HG03354 (cell line): ENCODE results near the gene RIPK3.
"Not testable (repeated sequence)": the region's sequence is repeated elsewhere in the genome, so short reads cannot be mapped to it uniquely, and the experiment has no call there.

ENCODE experiments used
- ATAC-seq: cut with Tn5 transposase; IDR thresholded peaks from one replicate; pipeline ENCODE4 v1.9.1; 2021; ENCODE audit warnings: mild to moderate bottlenecking; ENCODE audit not compliant: unreplicated experiment, poor library complexity, severe bottlenecking

Gene RIPK3

GRCh38 chr14:24349742-24350141 is 10.0 kb upstream of the RIPK3 start:
- ATAC-seq = no peak

GRCh38 chr14:24348186-24348585 is 8.4 kb upstream of the RIPK3 start:
- no peak for ATAC-seq

- no peak for ATAC-seq
Observed at GRCh38 chr14:24347134-24347533, 7.3 kb upstream of the RIPK3 start.

GRCh38 chr14:24343795-24344660 is 4.2 kb upstream of the RIPK3 start:
- no peak for ATAC-seq

GRCh38 chr14:24342889-24343288 is 3.1 kb upstream of the RIPK3 start:
- ATAC-seq = no peak

- ATAC-seq = no peak
Observed at GRCh38 chr14:24340606-24341005, 815 bp upstream of the RIPK3 start.

- no peak for ATAC-seq
Observed at GRCh38 chr14:24338843-24339242, 948 bp downstream of the RIPK3 start.

GRCh38 chr14:24337824-24338175 is 2.0 kb downstream of the RIPK3 start:
- ATAC-seq = no peak

- ATAC-seq = no peak
Observed at GRCh38 chr14:24337144-24337823, 2.5 kb downstream of the RIPK3 start.

GRCh38 chr14:24335461-24336171 is 4.2 kb downstream of the RIPK3 start:
- ATAC-seq = no peak

- no peak for ATAC-seq
Observed at GRCh38 chr14:24334431-24335291, 5.1 kb downstream of the RIPK3 start, which contains the start of gene ADCY4. Gene ADCY4 (minus strand): TSS chr14:24335071. CDS start chr14:24334652, 419 bp downstream.

- peak; percentile 88 for ATAC-seq
Observed at GRCh38 chr14:24332268-24332993, 7.4 kb downstream of the RIPK3 start.

GRCh38 chr14:24331731-24332267 is 8.0 kb downstream of the RIPK3 start:
- ATAC-seq = peak; percentile 2

GRCh38 chr14:24330973-24331674 is 8.7 kb downstream of the RIPK3 start:
- no peak for ATAC-seq

- ATAC-seq = no peak
Observed at GRCh38 chr14:24329736-24330135, 10.1 kb downstream of the RIPK3 start.

GRCh38 chr14:24329073-24329663 is 10.6 kb downstream of the RIPK3 start:
- no peak for ATAC-seq

- ATAC-seq = not testable (repeated sequence)
Observed at GRCh38 chr14:24327914-24328313, 11.9 kb downstream of the RIPK3 start.

GRCh38 chr14:24327303-24327702 is 12.5 kb downstream of the RIPK3 start:
- no peak for ATAC-seq
